IMR-90 (cell line): ENCODE measurements around the gene OVOL1. TPM values are rescaled to one million over a fixed set of nuclear protein-coding genes. Genes with fewer than 3 reads are reported as not detected.

ENCODE experiments used
- ATAC-seq: fragments of 200-7000 bp; cut with Tn5 transposase; 2 replicates; pipeline ENCODE4 v1.9.1; 2020; ENCODE audit warnings: low read depth, mild to moderate bottlenecking, moderate library complexity
- BruUV-seq: library from RNA; stranded (reverse); fragments of 400-500 nt; replicated peaks from 2 replicates; lab custom pipeline; 2021; lab: Mats Ljungman, UMichigan
- CTCF ChIA-PET: fragments of 300-600 bp; formaldehyde crosslinking; extraction: SDS; loops from one replicate; lab custom pipeline; 2021; ENCODE audit warnings: antibody characterized with exemption; lab: Yijun Ruan, JAX
- POLR2A ChIA-PET: fragments of 300-600 bp; sonication (Branson Sonifier 250); formaldehyde crosslinking; loops from one replicate; lab custom pipeline; 2022; ENCODE audit warnings: antibody characterized with exemption; ENCODE audit not compliant: unreplicated experiment; lab: Charles Lee
- DNase-seq: peaks from one replicate; pipeline ENCODE4 v3.0.0; 2013
- H2AFZ ChIP-seq: replicated peaks from 2 replicates; pipeline ENCODE3; 2013; ENCODE audit warnings: low read length, mild to moderate bottlenecking; ENCODE audit not compliant: poor library complexity
- H2AK5ac ChIP-seq: 2 replicates; pipeline ENCODE4 v1.6.1; 2013; ENCODE audit warnings: low read depth, low read length, inconsistent platforms
- H2AK9ac ChIP-seq: replicated peaks from 2 replicates; pipeline ENCODE3; 2013; ENCODE audit warnings: mild to moderate bottlenecking, low read depth, low read length, moderate library complexity; ENCODE audit not compliant: poor library complexity
- H2BK120ac ChIP-seq: 2 replicates; pipeline ENCODE4 v1.6.1; 2013; ENCODE audit warnings: low read depth, low read length, inconsistent platforms
- H2BK15ac ChIP-seq: 3 replicates; pipeline ENCODE4 v1.6.1; 2013; ENCODE audit warnings: low read depth, low read length, inconsistent platforms
- H2BK20ac ChIP-seq: 2 replicates; pipeline ENCODE4 v1.6.1; 2013; ENCODE audit warnings: low read depth, mild to moderate bottlenecking, inconsistent platforms, low read length, moderate library complexity
- H2BK5ac ChIP-seq: 2 replicates; pipeline ENCODE4 v1.6.1; 2013; ENCODE audit warnings: mild to moderate bottlenecking, low read depth, low read length, inconsistent platforms; ENCODE audit not compliant: poor library complexity, severe bottlenecking
- H3K14ac ChIP-seq: replicated peaks from 2 replicates; pipeline ENCODE4 v1.6.1; 2013; ENCODE audit warnings: low read depth, low read length, inconsistent platforms
- H3K18ac ChIP-seq: 2 replicates; pipeline ENCODE4 v1.6.1; 2013; ENCODE audit warnings: low read depth, low read length, control low read depth
- H3K23ac ChIP-seq: 2 replicates; pipeline ENCODE4 v1.6.1; 2013; ENCODE audit warnings: low read depth, low read length, inconsistent platforms
- H3K27ac ChIP-seq: 2 replicates; pipeline ENCODE4 v1.5.1; 2013; ENCODE audit warnings: mild to moderate bottlenecking, control low read depth, low read length; ENCODE audit not compliant: insufficient read depth
- H3K27me3 ChIP-seq: 2 replicates; pipeline ENCODE4 v1.6.1; 2013; ENCODE audit warnings: low read length; ENCODE audit not compliant: control insufficient read depth, insufficient read depth
- H3K36me3 ChIP-seq: 2 replicates; pipeline ENCODE4 v1.6.1; 2013; ENCODE audit warnings: low read length, mixed read lengths; ENCODE audit not compliant: control insufficient read depth, insufficient read depth
- H3K4ac ChIP-seq: 2 replicates; pipeline ENCODE4 v1.6.1; 2013; ENCODE audit warnings: low read depth, low read length, inconsistent platforms
- H3K4me1 ChIP-seq: 2 replicates; pipeline ENCODE4 v1.6.1; 2013; ENCODE audit warnings: low read length, mixed read lengths; ENCODE audit not compliant: control insufficient read depth, insufficient read depth
- H3K4me2 ChIP-seq: 2 replicates; pipeline ENCODE4 v1.6.1; 2013; ENCODE audit warnings: low read depth, mild to moderate bottlenecking, control low read depth, low read length, moderate library complexity
- H3K4me3 ChIP-seq: 2 replicates; pipeline ENCODE4 v1.5.1; 2013; ENCODE audit warnings: low read depth, mild to moderate bottlenecking, control low read depth, low read length, moderate library complexity; ENCODE audit not compliant: insufficient read depth
- H3K56ac ChIP-seq: 2 replicates; pipeline ENCODE4 v1.6.1; 2013; ENCODE audit warnings: low read length, inconsistent platforms; ENCODE audit not compliant: insufficient read depth; ENCODE audit errors: extremely low read depth
- H3K79me1 ChIP-seq, 2 experiments: 2 replicates each; pipeline ENCODE4 v1.6.1; 2013; ENCODE audit warnings: low read length in 2 of 2, inconsistent platforms in 1 of 2, low read depth in 1 of 2
- H3K9ac ChIP-seq: 2 replicates; pipeline ENCODE4 v1.6.1; 2013; ENCODE audit warnings: low read depth, low read length, control low read depth
- H3K9me1 ChIP-seq: 2 replicates; pipeline ENCODE4 v1.6.1; 2013; ENCODE audit warnings: low read length, inconsistent platforms; ENCODE audit not compliant: insufficient read depth
- H3K9me3 ChIP-seq: 2 replicates; pipeline ENCODE4 v1.6.1; 2013; ENCODE audit warnings: low read length; ENCODE audit not compliant: control insufficient read depth, insufficient read depth
- H4K20me1 ChIP-seq: 2 replicates; pipeline ENCODE4 v1.6.1; 2013; ENCODE audit warnings: low read length, inconsistent platforms; ENCODE audit not compliant: insufficient read depth
- H4K5ac ChIP-seq: 2 replicates; pipeline ENCODE4 v1.6.1; 2013; ENCODE audit warnings: mild to moderate bottlenecking, low read depth, low read length, control low read depth
- H4K8ac ChIP-seq, 2 experiments: 2 replicates each; pipeline ENCODE4 v1.6.1; 2013; ENCODE audit warnings: low read depth in 2 of 2, low read length in 2 of 2, control low read depth in 1 of 2, inconsistent platforms in 1 of 2
- H4K91ac ChIP-seq: 2 replicates; pipeline ENCODE4 v1.6.1; 2013; ENCODE audit warnings: low read depth, low read length, inconsistent platforms; ENCODE audit not compliant: insufficient read depth
- BHLHE40 ChIP-seq: fragments of 150-350 bp; IDR thresholded peaks from 2 replicates; pipeline ENCODE4 v1.6.1; 2016; ENCODE audit warnings: mild to moderate bottlenecking, low read depth, low read length
- CEBPB ChIP-seq: IDR thresholded peaks from 2 replicates; pipeline ENCODE4 v1.6.1; 2012; ENCODE audit warnings: low read depth, low read length, improper control_type of control experiment
- CHD1 ChIP-seq: IDR thresholded peaks from 2 replicates; pipeline ENCODE4 v1.6.1; 2012; ENCODE audit warnings: low read depth, low read length, improper control_type of control experiment
- CTCF ChIP-seq: conservative IDR thresholded peaks from 2 replicates; pipeline ENCODE4 v1.5.1; 2012; ENCODE audit warnings: mild to moderate bottlenecking, low read depth, low read length, improper control_type of control experiment
- ELK1 ChIP-seq: fragments of 150-350 bp; IDR thresholded peaks from 2 replicates; pipeline ENCODE4 v1.6.1; 2016; ENCODE audit warnings: low read depth, mild to moderate bottlenecking, low read length, moderate library complexity, borderline replicate concordance
- FOS ChIP-seq: fragments of 150-350 bp; IDR thresholded peaks from 2 replicates; pipeline ENCODE4 v1.6.1; 2016; ENCODE audit warnings: low read depth, low read length
- MAZ ChIP-seq: IDR thresholded peaks from 2 replicates; pipeline ENCODE4 v1.6.1; 2012; ENCODE audit warnings: low read depth, mild to moderate bottlenecking, low read length, improper control_type of control experiment, moderate library complexity, borderline replicate concordance
- MXI1 ChIP-seq: IDR thresholded peaks from 2 replicates; pipeline ENCODE4 v1.6.1; 2012; ENCODE audit warnings: low read depth, mild to moderate bottlenecking, low read length, moderate library complexity, borderline replicate concordance
- NFE2L2 ChIP-seq: fragments of 150-350 bp; IDR thresholded peaks from 2 replicates; pipeline ENCODE4 v1.6.1; 2016; ENCODE audit warnings: low read depth, mild to moderate bottlenecking, low read length
- POLR2A ChIP-seq: IDR thresholded peaks from 2 replicates; pipeline ENCODE4 v1.6.1; 2012; ENCODE audit warnings: mild to moderate bottlenecking, low read depth, low read length
- RAD21 ChIP-seq: IDR thresholded peaks from 2 replicates; pipeline ENCODE4 v1.6.1; 2012; ENCODE audit warnings: low read length, improper control_type of control experiment
- RCOR1 ChIP-seq: IDR thresholded peaks from 2 replicates; pipeline ENCODE4 v1.6.1; 2012; ENCODE audit warnings: mild to moderate bottlenecking, low read length, improper control_type of control experiment; ENCODE audit not compliant: insufficient replicate concordance
- SMC3 ChIP-seq: fragments of 150-350 bp; IDR thresholded peaks from 2 replicates; pipeline ENCODE4 v1.6.1; 2016; ENCODE audit warnings: low read depth, mild to moderate bottlenecking, antibody characterized with exemption, low read length, moderate library complexity
- USF2 ChIP-seq: fragments of 150-350 bp; IDR thresholded peaks from 2 replicates; pipeline ENCODE4 v1.6.1; 2017; ENCODE audit warnings: mild to moderate bottlenecking, antibody characterized with exemption, low read length, low read depth
- WGBS, 2 experiments: methylation state at CpG; one replicate each; pipeline versions ENCODE4 v1.1.5 to v1.1.7; 2013; ENCODE audit warnings: missing lambda C conversion rate in 2 of 2; ENCODE audit not compliant: insufficient read length in 1 of 2; ENCODE audit errors: extremely low coverage in 2 of 2; 5-methylcytosine and 5-hydroxymethylcytosine counted together
- dilution Hi-C: fragments of 300-500 bp; cut with HindIII; formaldehyde crosslinking; loops from one replicate; pipeline ENCODE4 v1.14.3; 2018; ENCODE audit warnings: low sequenced_read_pairs; ENCODE audit not compliant: unreplicated experiment
- in situ Hi-C: fragments of 300-500 bp; cut with MboI; formaldehyde crosslinking; loops from 3 replicates; pipeline ENCODE4 v1.14.3; 2019; ENCODE audit warnings: low sequenced_read_pairs, inconsistent platforms, mixed read lengths
- intact Hi-C: fragments of 100-400 bp; cut with micrococcal nuclease; formaldehyde crosslinking; loops from 2 replicates; pipeline ENCODE4 v1.10.0; 2022
- polyA plus RNA-seq, 3 experiments: library from polyadenylated mRNA; depleted of rRNA; stranded (reverse); fragments of >200 nt; gene quantifications; 2 replicates each; pipeline ENCODE4 v1.2.3, GENCODE V29; 2012; ENCODE audit warnings: low replicate concordance in 1 of 3
- total RNA-seq: library from RNA; depleted of rRNA; stranded (reverse); fragments of >200 nt; gene quantifications from 2 replicates; pipeline ENCODE4 v1.2.3, GENCODE V29; 2012

Gene OVOL1
- total and polyA plus RNA-seq, 2 of the 4 experiments (the other 2 are of a cell fraction): not detected

GRCh38 chr11:65833297-65834030 is 46.6 kb downstream of the OVOL1 start, which contains the start of gene SNX32:
SNX32 (plus strand) TSS chr11:65833963; CDS start chr11:65834066, 103 bp downstream.
- Histone ChIP-seq H3K4me2 (peak within 1 kb of the TSS; percentile 84), H3K56ac (peak within 1 kb of the TSS; percentile 36; the same call in 1 of the 2 replicates), H3K4ac (peak within 1 kb of the TSS; percentile 81), H3K14ac (peak within 1 kb of the TSS; percentile 81), H3K23ac (peak within 1 kb of the TSS; percentile 86), H4K91ac (peak within 1 kb of the TSS; percentile 66; the same call in 1 of the 2 replicates), H3K27me3 (peaks cover 16% of the 10 kb centered on the region), H3K27ac (peak within 1 kb of the TSS; percentile 28; the same call in 1 of the 2 replicates), H3K36me3 (no peaks in the 10 kb centered on the region), H2AFZ (peak within 1 kb of the TSS; percentile 98), H2BK15ac (peak within 1 kb of the TSS; percentile 64; the same call in 1 of the 3 replicates), H2AK5ac (peak within 1 kb of the TSS; percentile 85), H3K18ac (peak within 1 kb of the TSS; percentile 63), H2AK9ac (peak within 1 kb of the TSS; percentile 96), H3K4me1 (peaks cover 3% of the 10 kb centered on the region), H3K9me3 (no peaks in the 10 kb centered on the region), H4K8ac (peak within 1 kb of the TSS; percentile 72 to 98), H3K79me1 (peaks cover 6 to 12% of the 10 kb centered on the region in 2 experiments; a peak in 2 of 4 replicates), H4K20me1 (no peaks in the 10 kb centered on the region), H3K9ac (peak within 1 kb of the TSS; percentile 59), H2BK20ac (peak within 1 kb of the TSS; percentile 32; the same call in 1 of the 2 replicates), H2BK120ac (peak within 1 kb of the TSS; percentile 63; the same call in 1 of the 2 replicates), H2BK5ac (peak within 1 kb of the TSS; percentile 71), H3K9me1 (peaks cover 21% of the 10 kb centered on the region), H4K5ac (peak within 1 kb of the TSS; percentile 69), H3K4me3 (peak within 1 kb of the TSS; percentile 57)
- WGBS, 2 experiments: 2% methylated on average over 34 of the region's 63 CpGs; no CpG with 5 or more reads in 1 of the 2 experiments
- in situ Hi-C loops: no loop called here
- ChIA-PET CTCF (no interaction called here), POLR2A (interaction anchor here (0.5 kb wide), 1 partner anchor 179 kb away, joined by 7 read pairs; no protein-coding TSS in a partner anchor)
- BruUV-seq: no TSS peak
- peak; percentile 90 for DNase-seq
- dilution Hi-C loops: no loop called here
- ATAC-seq: peak; percentile 100
- intact Hi-C loops: no loop called here
- TF ChIP-seq MAZ (peak; percentile 97), ELK1 (no peak), RAD21 (no peak), FOS (peak; percentile 76; the same call in 1 of the 2 replicates), CTCF (no peak), RCOR1 (no peak), USF2 (peak; percentile 87), BHLHE40 (peak; percentile 60), MXI1 (peak; percentile 40; the same call in 1 of the 2 replicates), NFE2L2 (no peak), CEBPB (no peak), CHD1 (no peak), POLR2A (no peak), SMC3 (no peak)
